Sigmoid colon (tissue), 7 donors: ENCODE results near the gene TBL1XR1. TPM values are rescaled to one million over a fixed set of nuclear protein-coding genes. Genes with fewer than 3 reads are reported as not detected.

Experiments
- DNase-seq: peaks from one replicate; pipeline ENCODE4 v3.0.0-alpha.2; 2019
- H3K27ac ChIP-seq, 4 donors: fragments of 200-600 bp; sonication (generic); one replicate each; pipeline ENCODE4 v1.5.1; 2016 to 2019; ENCODE audit warnings: mild to moderate bottlenecking in 1 of 4
- H3K27me3 ChIP-seq, 3 donors: fragments of 200-600 bp; sonication (generic); one replicate each; pipeline ENCODE4 v1.5.1; 2019; ENCODE audit warnings: mild to moderate bottlenecking in 1 of 3
- H3K36me3 ChIP-seq, 4 donors: fragments of 200-600 bp; sonication (generic); one replicate each; pipeline ENCODE4 v1.5.1; 2016 to 2019
- H3K4me1 ChIP-seq, 4 donors: fragments of 200-600 bp; sonication (generic); one replicate each; pipeline ENCODE4 v1.5.1; 2017 to 2019
- H3K4me3 ChIP-seq, 4 donors: fragments of 200-600 bp; sonication (generic); one replicate each; pipeline ENCODE4 v1.5.1; 2017 to 2019; ENCODE audit warnings: mild to moderate bottlenecking in 2 of 4, moderate library complexity in 1 of 4
- H3K9me3 ChIP-seq, 4 donors: fragments of 200-600 bp in 3 of 4; sonication (generic) in 3 of 4; one replicate each; pipeline versions ENCODE4 v1.5.1 to v1.6.1; 2013 to 2019
- EP300 ChIP-seq, 4 donors: sonication (generic); formaldehyde crosslinking; IDR thresholded peaks; one replicate each; pipeline ENCODE4 v1.6.1; 2017; ENCODE audit warnings: antibody characterized with exemption in 4 of 4
- POLR2A ChIP-seq, 2 donors: fragments of 450-650 bp; IDR thresholded peaks; one replicate each; pipeline ENCODE4 v1.6.1; 2016; ENCODE audit warnings: antibody characterized with exemption in 2 of 2, mild to moderate bottlenecking in 2 of 2, moderate library complexity in 2 of 2
- POLR2AphosphoS5 ChIP-seq, 4 donors: sonication (generic); formaldehyde crosslinking; IDR thresholded peaks; one replicate each; pipeline ENCODE4 v1.6.1; 2017; ENCODE audit warnings: antibody characterized with exemption in 4 of 4
- WGBS, 2 donors: extraction: QIAGEN DNeasy Blood & Tissue Kit; methylation state at CpG; one replicate each; pipeline ENCODE4 v1.1.7; 2013; 5-methylcytosine and 5-hydroxymethylcytosine counted together
- intact Hi-C: fragments of 100-400 bp; cut with DNase I; formaldehyde crosslinking; loops from one replicate; pipeline ENCODE4 v1.15.1; 2023
- polyA plus RNA-seq, 3 donors: library from polyadenylated mRNA; stranded (reverse); fragments of 200-250 nt; gene quantifications; one replicate each; pipeline ENCODE4 v1.2.3, GENCODE V29; 2013
- total RNA-seq, 4 donors: library from RNA; depleted of rRNA; stranded (reverse); fragments of >200 nt; gene quantifications; one replicate each; pipeline ENCODE4 v1.1.0, GENCODE V29; 2016
- TF ChIP-seq, protein P1 (sequence below), 4 experiments: fragments of 450-650 bp in 3 of 4; fragments of 200-600 bp in 1 of 4; IDR thresholded peaks; one replicate each; pipeline ENCODE4 v1.5.1; 2016 to 2019; ENCODE audit warnings: antibody characterized with exemption in 4 of 4, mild to moderate bottlenecking in 3 of 4, moderate library complexity in 2 of 4
- donor health status: healthy with polysubstance abuse.
- donor health status: Bipolar disorder and iron deficiency.
- donor health status: healthy.

The TBL1XR1 gene
- total and polyA plus RNA-seq, 7 donors: 20.4 to 131 (median 88.9) TPM

DNA sequence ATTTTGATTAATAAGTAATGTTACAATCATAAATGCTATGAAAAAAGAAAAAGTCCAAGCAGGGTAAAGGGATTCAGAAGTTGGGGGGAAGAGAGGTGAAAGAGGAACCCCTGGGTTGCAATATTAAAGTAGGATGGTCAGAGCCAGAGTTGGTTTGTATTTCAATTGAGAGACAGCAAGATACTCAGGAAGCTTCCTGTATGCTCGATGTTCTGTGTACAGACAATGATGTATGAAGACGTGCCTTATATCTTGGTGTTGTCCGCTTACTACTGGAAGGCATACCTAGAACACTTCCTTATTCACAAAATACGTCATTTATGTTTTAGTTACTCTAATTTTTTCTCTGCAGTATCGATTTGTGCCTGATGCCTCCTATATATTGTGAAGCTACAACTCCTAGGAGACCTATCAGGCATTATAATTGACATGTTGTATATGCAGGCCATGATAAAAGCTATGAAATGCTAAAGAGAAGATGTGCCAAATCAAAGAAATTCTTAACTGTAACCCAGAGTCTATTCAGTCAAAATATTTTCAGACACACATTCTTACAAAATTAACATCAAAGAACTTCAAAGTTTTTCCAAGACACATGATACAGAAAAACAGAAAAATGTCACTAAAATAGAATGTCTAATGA, 87.5 kb downstream of the TBL1XR1 start:
- WGBS, 2 donors: 59 to 62% methylated on average over 5 of the region's 5 CpGs
- Histone ChIP-seq H3K4me3 (no peak overlapping the region), H3K27ac (no peak overlapping the region), H3K36me3 (no peaks in the 10 kb centered on the region), H3K27me3 (no peaks in the 10 kb centered on the region), H3K4me1 (peaks cover 0 to 68% (median 43%) of the 10 kb centered on the region in 4 donors), H3K9me3 (no peaks in the 10 kb centered on the region)
- no peak for DNase-seq
- intact Hi-C loops: no loop called here
- TF ChIP-seq POLR2A (IDR thresholded peaks at IDR 0.05) (no peak), EP300 (IDR thresholded peaks at IDR 0.05) (no peak), POLR2AphosphoS5 (IDR thresholded peaks at IDR 0.05) (no peak)
- TF ChIP-seq, protein P1, sequence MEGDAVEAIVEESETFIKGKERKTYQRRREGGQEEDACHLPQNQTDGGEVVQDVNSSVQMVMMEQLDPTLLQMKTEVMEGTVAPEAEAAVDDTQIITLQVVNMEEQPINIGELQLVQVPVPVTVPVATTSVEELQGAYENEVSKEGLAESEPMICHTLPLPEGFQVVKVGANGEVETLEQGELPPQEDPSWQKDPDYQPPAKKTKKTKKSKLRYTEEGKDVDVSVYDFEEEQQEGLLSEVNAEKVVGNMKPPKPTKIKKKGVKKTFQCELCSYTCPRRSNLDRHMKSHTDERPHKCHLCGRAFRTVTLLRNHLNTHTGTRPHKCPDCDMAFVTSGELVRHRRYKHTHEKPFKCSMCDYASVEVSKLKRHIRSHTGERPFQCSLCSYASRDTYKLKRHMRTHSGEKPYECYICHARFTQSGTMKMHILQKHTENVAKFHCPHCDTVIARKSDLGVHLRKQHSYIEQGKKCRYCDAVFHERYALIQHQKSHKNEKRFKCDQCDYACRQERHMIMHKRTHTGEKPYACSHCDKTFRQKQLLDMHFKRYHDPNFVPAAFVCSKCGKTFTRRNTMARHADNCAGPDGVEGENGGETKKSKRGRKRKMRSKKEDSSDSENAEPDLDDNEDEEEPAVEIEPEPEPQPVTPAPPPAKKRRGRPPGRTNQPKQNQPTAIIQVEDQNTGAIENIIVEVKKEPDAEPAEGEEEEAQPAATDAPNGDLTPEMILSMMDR (IDR thresholded peaks at IDR 0.05): no peak

DNA sequence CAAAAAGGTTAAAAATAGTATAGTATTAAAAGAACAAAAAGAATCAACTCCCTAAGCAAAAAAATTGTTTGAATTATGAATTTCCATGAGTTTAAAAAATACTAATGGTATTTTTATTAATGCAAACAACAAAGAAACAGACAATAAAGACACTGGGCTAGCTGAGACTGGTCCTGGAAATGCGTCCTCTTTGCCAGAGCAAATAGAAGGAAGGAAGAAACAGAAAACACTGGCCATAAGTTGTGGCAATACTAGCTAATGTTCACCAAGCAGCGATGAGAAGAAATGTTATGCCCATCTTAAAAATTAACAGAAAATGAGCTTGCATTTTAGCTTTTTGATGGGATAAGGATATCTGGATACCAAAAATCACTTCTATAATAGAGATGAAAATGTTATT, 88.6 kb downstream of the TBL1XR1 start:
- intact Hi-C loops: no loop called here
- Histone ChIP-seq H3K27me3 (no peaks in the 10 kb centered on the region), H3K4me1 (peaks cover 0 to 79% (median 50%) of the 10 kb centered on the region in 4 donors), H3K4me3 (no peak overlapping the region), H3K9me3 (no peaks in the 10 kb centered on the region), H3K27ac (no peak overlapping the region), H3K36me3 (no peaks in the 10 kb centered on the region)
- 39 to 73% methylated on average over 2 of the region's 2 CpGs for WGBS, 2 donors
- no peak for DNase-seq
- TF ChIP-seq, protein P1 (IDR thresholded peaks at IDR 0.05): no peak
- no peak for TF ChIP-seq POLR2AphosphoS5 (IDR thresholded peaks at IDR 0.05)
- TF ChIP-seq POLR2A (IDR thresholded peaks at IDR 0.05): no peak
- TF ChIP-seq EP300 (IDR thresholded peaks at IDR 0.05): no peak

DNA sequence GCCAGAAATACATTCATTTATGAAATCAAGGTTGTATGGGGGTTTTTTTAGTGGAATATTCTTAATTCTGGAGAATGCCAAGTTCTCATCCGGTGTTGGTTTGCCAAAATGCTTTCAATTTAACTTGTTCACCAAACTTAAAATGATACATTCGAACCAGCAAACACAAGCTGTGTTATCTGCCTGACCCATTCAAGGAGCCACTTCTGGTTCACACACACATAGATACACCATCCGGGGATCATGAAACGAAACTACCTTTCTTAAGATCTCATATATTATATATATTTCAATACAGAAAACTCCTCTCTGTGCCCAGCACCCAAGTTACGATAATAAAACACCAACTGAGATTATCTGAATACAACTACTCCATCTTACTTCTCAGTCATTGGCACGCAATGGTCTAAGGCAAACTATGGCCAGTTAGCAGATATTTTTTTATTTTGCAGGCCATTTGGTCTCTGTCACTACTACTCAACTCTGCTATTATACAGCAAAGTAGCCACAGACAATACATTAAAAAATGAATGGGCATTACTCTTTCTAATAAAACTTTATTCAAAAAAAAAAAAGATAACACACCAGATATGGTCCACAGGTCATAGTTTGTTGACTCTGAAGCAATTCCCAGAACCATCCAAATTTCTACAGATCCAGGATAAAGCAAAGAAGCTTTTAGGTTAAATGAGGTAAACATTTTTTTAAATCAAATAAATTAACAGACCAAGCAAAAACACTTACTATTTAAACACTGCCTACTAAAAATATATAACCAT, 89.6 kb downstream of the TBL1XR1 start:
- peaks cover 0 to 89% (median 56%) of the 10 kb centered on the region in 4 donors for H3K4me1 ChIP-seq
- WGBS, 2 donors: 92 to 96% methylated on average over 6 of the region's 6 CpGs
- intact Hi-C loops: no loop called here

GRCh38 chr3:177106594-177106993, 90.7 kb downstream of the TBL1XR1 start:
- TF ChIP-seq EP300 (IDR thresholded peaks at IDR 0.05) (no peak), POLR2A (IDR thresholded peaks at IDR 0.05) (no peak), POLR2AphosphoS5 (IDR thresholded peaks at IDR 0.05) (no peak)
- TF ChIP-seq, protein P1 (IDR thresholded peaks at IDR 0.05): no peak
- 87 to 89% methylated on average over 3 of the region's 3 CpGs for WGBS, 2 donors
- no peaks in the 10 kb centered on the region for H3K36me3 ChIP-seq
- H3K4me3 ChIP-seq: no peak overlapping the region
- no peaks in the 10 kb centered on the region for H3K27me3 ChIP-seq
- no peaks in the 10 kb centered on the region for H3K9me3 ChIP-seq
- intact Hi-C loops: no loop called here
- peaks cover 0 to 100% (median 64%) of the 10 kb centered on the region in 4 donors for H3K4me1 ChIP-seq
- no peak overlapping the region for H3K27ac ChIP-seq
- no peak for DNase-seq

More for the DNA sequence above, 89.6 kb downstream of the TBL1XR1 start:
- Histone ChIP-seq H3K27me3 (no peaks in the 10 kb centered on the region), H3K27ac (no peak overlapping the region), H3K9me3 (no peaks in the 10 kb centered on the region), H3K4me3 (no peak overlapping the region), H3K36me3 (no peaks in the 10 kb centered on the region)
- DNase-seq: no peak
- TF ChIP-seq POLR2A (IDR thresholded peaks at IDR 0.05) (no peak), EP300 (IDR thresholded peaks at IDR 0.05) (no peak), POLR2AphosphoS5 (IDR thresholded peaks at IDR 0.05) (no peak)
- TF ChIP-seq, protein P1 (IDR thresholded peaks at IDR 0.05): no peak
